ENCODE results near the gene KSR2.

- TF ChIP-seq BHLHE40 (IDR thresholded peaks at IDR 0.05; ENCODE audit: borderline replicate concordance in 1 of 2, low read depth in 2 of 2, low read length in 1 of 2) (no peak), USF1 (IDR thresholded peaks at IDR 0.05; ENCODE audit: borderline replicate concordance, extremely low read length, insufficient read depth, low read depth, low read length) (no peak), CTCF (IDR thresholded peaks at IDR 0.05 in 2 of 3, conservative IDR thresholded peaks at IDR 0.05 in 1 of 3; ENCODE audit: control insufficient read depth in 2 of 3, extremely low read depth in 1 of 3, insufficient read depth in 1 of 3, low read depth in 3 of 3, low read length in 3 of 3) (no peak), JUNB (IDR thresholded peaks at IDR 0.05) (no peak), CEBPB (IDR thresholded peaks at IDR 0.05; ENCODE audit: borderline replicate concordance in 1 of 2, low read depth in 2 of 2, low read length in 2 of 2) (no peak), POLR2A (IDR thresholded peaks at IDR 0.05; ENCODE audit: low read depth, low read length) (no peak), RB1 (IDR thresholded peaks at IDR 0.05; ENCODE audit: borderline replicate concordance) (no peak)
Observed at GRCh38 chr12:117884161-117884560, 84.6 kb downstream of the KSR2 start.

Measured in GM12878 (cell line).